Neural cell (in vitro differentiated cells): ENCODE measurements around the gene PEAK1. TPM values are rescaled to one million over a fixed set of nuclear protein-coding genes. Genes with fewer than 3 reads are reported as not detected.

Experiments
- H2AFZ ChIP-seq: fragments of 200-600, 300-800 bp; sonication (generic), shearing (Covaris generic); 2 replicates; pipeline ENCODE4 v1.6.0; 2014; ENCODE audit warnings: low read depth, mild to moderate bottlenecking, antibody characterized with exemption, low read length, moderate library complexity
- H3F3A ChIP-seq: fragments of 200-600 bp; shearing (Covaris generic); 2 replicates; pipeline ENCODE4 v1.6.1; 2016; ENCODE audit warnings: mild to moderate bottlenecking, moderate library complexity, mixed read lengths, antibody characterized with exemption, low read length; ENCODE audit not compliant: insufficient read depth, poor library complexity, severe bottlenecking
- H3K27ac ChIP-seq: fragments of 200-600, 300-800 bp; sonication (generic), shearing (Covaris generic); 2 replicates; pipeline ENCODE4 v1.5.1; 2014; ENCODE audit warnings: mild to moderate bottlenecking, low read length, moderate library complexity
- H3K27me3 ChIP-seq: fragments of 300-800, 200-600 bp; sonication (generic), shearing (Covaris generic); 2 replicates; pipeline ENCODE4 v1.6.0; 2014; ENCODE audit warnings: mild to moderate bottlenecking, low read depth, low read length, moderate library complexity; ENCODE audit not compliant: insufficient read depth
- H3K36me3 ChIP-seq: fragments of 300-800, 200-600 bp; sonication (generic), shearing (Covaris generic); 2 replicates; pipeline ENCODE4 v1.5.1; 2014; ENCODE audit warnings: mild to moderate bottlenecking, antibody characterized with exemption, low read length, moderate library complexity; ENCODE audit not compliant: insufficient read depth
- H3K4me2 ChIP-seq: fragments of 300-800, 200-600 bp; sonication (generic), shearing (Covaris generic); 2 replicates; pipeline ENCODE4 v1.6.0; 2014; ENCODE audit warnings: mild to moderate bottlenecking, low read length
- H3K4me3 ChIP-seq: fragments of 300-800, 200-600 bp; sonication (generic), shearing (Covaris generic); 2 replicates; pipeline ENCODE4 v1.5.1; 2014; ENCODE audit warnings: mild to moderate bottlenecking, low read length, moderate library complexity
- H3K79me2 ChIP-seq: fragments of 200-600 bp; shearing (Covaris generic); replicated peaks from 2 replicates; pipeline ENCODE4 v1.6.0; 2014; ENCODE audit warnings: mild to moderate bottlenecking, low read length, moderate library complexity; ENCODE audit not compliant: insufficient read depth
- H3K9ac ChIP-seq: fragments of 300-800, 200-600 bp; sonication (generic), shearing (Covaris generic); 2 replicates; pipeline ENCODE4 v1.6.1; 2016; ENCODE audit warnings: mild to moderate bottlenecking, low read length, mixed read lengths
- H3K9me2 ChIP-seq: fragments of 200-600 bp; shearing (Covaris generic); 2 replicates; pipeline ENCODE4 v1.6.1; 2016; ENCODE audit warnings: mild to moderate bottlenecking, low read length, mixed read lengths; ENCODE audit not compliant: insufficient read depth
- H3K9me3 ChIP-seq: fragments of 200-600, 300-800 bp; sonication (generic), shearing (Covaris generic); 2 replicates; pipeline ENCODE4 v1.6.1; 2016; ENCODE audit warnings: mild to moderate bottlenecking, mixed run types, low read length, moderate library complexity, mixed read lengths
- H4K20me1 ChIP-seq: fragments of 200-600 bp; shearing (Covaris generic); 2 replicates; pipeline ENCODE4 v1.6.1; 2016; ENCODE audit warnings: mild to moderate bottlenecking, mixed run types; ENCODE audit not compliant: insufficient read depth
- EP300 ChIP-seq: fragments of 450-650 bp; conservative IDR thresholded peaks from 2 replicates; pipeline ENCODE4 v1.6.1; 2014; ENCODE audit warnings: antibody characterized with exemption, mild to moderate bottlenecking, moderate library complexity; ENCODE audit not compliant: poor library complexity, severe bottlenecking
- EZH2 ChIP-seq: fragments of 200-600, 300-800 bp; shearing (Covaris generic), sonication (generic); IDR thresholded peaks from 2 replicates; pipeline ENCODE4 v1.6.1; 2014; ENCODE audit warnings: antibody characterized with exemption, low read length, borderline replicate concordance, mild to moderate bottlenecking; ENCODE audit not compliant: insufficient read depth, poor library complexity, severe bottlenecking
- MXI1 ChIP-seq: fragments of 450-650 bp; conservative IDR thresholded peaks from 2 replicates; pipeline ENCODE4 v1.6.1; 2014; ENCODE audit warnings: antibody characterized with exemption, mild to moderate bottlenecking; ENCODE audit not compliant: poor library complexity, severe bottlenecking
- POLR2AphosphoS5 ChIP-seq: IDR thresholded peaks from 2 replicates; pipeline ENCODE4 v1.6.1; 2012
- RAD21 ChIP-seq: fragments of 450-650 bp; conservative IDR thresholded peaks from 2 replicates; pipeline ENCODE4 v1.6.1; 2014; ENCODE audit warnings: antibody characterized with exemption, mild to moderate bottlenecking, moderate library complexity
- SMC3 ChIP-seq: fragments of 450-650 bp; conservative IDR thresholded peaks from 2 replicates; pipeline ENCODE4 v1.6.1; 2014; ENCODE audit warnings: antibody characterized with exemption, mild to moderate bottlenecking, moderate library complexity; ENCODE audit not compliant: poor library complexity
- TAF1 ChIP-seq: IDR thresholded peaks from 2 replicates; pipeline ENCODE4 v1.6.1; 2012; ENCODE audit warnings: low read depth
- polyA plus RNA-seq: library from polyadenylated mRNA; depleted of rRNA; stranded (reverse); fragments of >200 nt; gene quantifications from 2 replicates; pipeline ENCODE4 v1.2.3, GENCODE V29; 2014
- TF ChIP-seq, protein P1 (sequence below): IDR thresholded peaks from 2 replicates; pipeline ENCODE4 v1.6.1; 2012; ENCODE audit warnings: borderline replicate concordance
- TF ChIP-seq, protein P2 (sequence below): fragments of 450-650 bp; IDR thresholded peaks from 2 replicates; pipeline ENCODE4 v1.5.1; 2014; ENCODE audit warnings: antibody characterized with exemption, mild to moderate bottlenecking, moderate library complexity; ENCODE audit not compliant: poor library complexity, severe bottlenecking

Gene PEAK1
- polyA plus RNA-seq, 1 donor from 2014 or later = 5.8 TPM

DNA sequence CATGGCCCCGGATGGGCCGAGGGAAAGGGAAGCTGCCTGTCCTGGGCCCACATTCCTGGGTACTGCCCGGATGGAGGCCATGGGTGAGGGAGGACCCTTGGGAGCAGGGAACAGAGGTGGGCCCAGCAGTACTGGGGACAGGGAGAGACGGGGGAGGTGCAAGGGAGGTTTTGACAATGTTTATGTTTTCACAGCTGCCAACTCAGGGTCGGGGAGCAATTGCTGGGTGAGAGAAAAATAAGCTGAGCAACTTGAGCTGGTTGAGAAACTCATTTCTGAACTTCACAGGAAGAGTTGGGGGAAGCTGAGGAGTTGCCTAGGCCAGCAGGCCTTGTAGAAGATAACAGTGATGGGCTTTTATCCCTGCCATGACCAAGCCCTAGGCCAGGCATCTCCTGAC lies 337.9 kb downstream of the PEAK1 start:
- no peak overlapping the region for H3K9ac ChIP-seq
- H3K79me2 ChIP-seq = no peaks in the 10 kb centered on the region
- no peaks in the 10 kb centered on the region for H3K9me3 ChIP-seq
- no peaks in the 10 kb centered on the region for H3K27me3 ChIP-seq
- no peak overlapping the region for H3K27ac ChIP-seq
- no peaks in the 10 kb centered on the region for H3F3A ChIP-seq
- H3K9me2 ChIP-seq = no peaks in the 10 kb centered on the region
- no peak overlapping the region for H3K4me2 ChIP-seq
- H3K36me3 ChIP-seq = no peaks in the 10 kb centered on the region
- H2AFZ ChIP-seq = no peak overlapping the region
- no peak overlapping the region for H3K4me3 ChIP-seq
- no peaks in the 10 kb centered on the region for H4K20me1 ChIP-seq
- TF ChIP-seq EZH2 = no peak

DNA sequence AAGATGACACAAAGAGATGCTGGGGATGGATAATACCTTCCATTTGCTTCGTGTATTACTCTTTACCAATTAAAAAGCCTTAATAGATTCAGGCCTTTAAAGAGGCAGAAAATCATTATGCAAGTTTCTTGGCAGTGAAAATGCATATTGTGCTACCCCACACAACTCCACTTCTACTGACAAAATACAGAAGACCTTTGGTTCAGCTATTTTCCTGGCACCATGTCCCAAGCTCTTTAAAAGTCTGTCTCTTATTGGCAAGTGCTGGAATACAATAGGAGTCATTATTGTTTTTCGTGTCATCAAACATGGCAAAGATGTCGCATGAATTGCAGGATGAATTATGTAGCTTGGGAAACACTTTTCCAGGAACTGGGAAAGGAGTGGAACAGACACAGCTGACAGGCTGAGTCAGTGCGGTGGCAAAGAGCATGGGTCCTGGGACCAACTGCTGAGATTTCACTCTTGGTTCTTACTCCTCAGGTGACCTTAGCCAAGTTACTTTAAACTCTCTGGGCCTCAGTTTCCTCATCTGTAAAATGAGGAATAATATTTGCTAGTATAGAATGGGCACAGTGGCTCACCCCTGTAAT lies 343.5 kb downstream of the PEAK1 start:
- Histone ChIP-seq H3K79me2 (no peaks in the 10 kb centered on the region), H3K27me3 (no peaks in the 10 kb centered on the region), H3K9ac (no peak overlapping the region), H3K9me3 (no peaks in the 10 kb centered on the region), H3K27ac (no peak overlapping the region), H3K4me2 (no peak overlapping the region), H4K20me1 (no peaks in the 10 kb centered on the region), H3K36me3 (no peaks in the 10 kb centered on the region), H3F3A (no peaks in the 10 kb centered on the region), H3K4me3 (no peak overlapping the region), H3K9me2 (no peaks in the 10 kb centered on the region), H2AFZ (no peak overlapping the region)
- TF ChIP-seq EZH2 = no peak
- no peak for TF ChIP-seq SMC3
- TF ChIP-seq, protein P1, sequence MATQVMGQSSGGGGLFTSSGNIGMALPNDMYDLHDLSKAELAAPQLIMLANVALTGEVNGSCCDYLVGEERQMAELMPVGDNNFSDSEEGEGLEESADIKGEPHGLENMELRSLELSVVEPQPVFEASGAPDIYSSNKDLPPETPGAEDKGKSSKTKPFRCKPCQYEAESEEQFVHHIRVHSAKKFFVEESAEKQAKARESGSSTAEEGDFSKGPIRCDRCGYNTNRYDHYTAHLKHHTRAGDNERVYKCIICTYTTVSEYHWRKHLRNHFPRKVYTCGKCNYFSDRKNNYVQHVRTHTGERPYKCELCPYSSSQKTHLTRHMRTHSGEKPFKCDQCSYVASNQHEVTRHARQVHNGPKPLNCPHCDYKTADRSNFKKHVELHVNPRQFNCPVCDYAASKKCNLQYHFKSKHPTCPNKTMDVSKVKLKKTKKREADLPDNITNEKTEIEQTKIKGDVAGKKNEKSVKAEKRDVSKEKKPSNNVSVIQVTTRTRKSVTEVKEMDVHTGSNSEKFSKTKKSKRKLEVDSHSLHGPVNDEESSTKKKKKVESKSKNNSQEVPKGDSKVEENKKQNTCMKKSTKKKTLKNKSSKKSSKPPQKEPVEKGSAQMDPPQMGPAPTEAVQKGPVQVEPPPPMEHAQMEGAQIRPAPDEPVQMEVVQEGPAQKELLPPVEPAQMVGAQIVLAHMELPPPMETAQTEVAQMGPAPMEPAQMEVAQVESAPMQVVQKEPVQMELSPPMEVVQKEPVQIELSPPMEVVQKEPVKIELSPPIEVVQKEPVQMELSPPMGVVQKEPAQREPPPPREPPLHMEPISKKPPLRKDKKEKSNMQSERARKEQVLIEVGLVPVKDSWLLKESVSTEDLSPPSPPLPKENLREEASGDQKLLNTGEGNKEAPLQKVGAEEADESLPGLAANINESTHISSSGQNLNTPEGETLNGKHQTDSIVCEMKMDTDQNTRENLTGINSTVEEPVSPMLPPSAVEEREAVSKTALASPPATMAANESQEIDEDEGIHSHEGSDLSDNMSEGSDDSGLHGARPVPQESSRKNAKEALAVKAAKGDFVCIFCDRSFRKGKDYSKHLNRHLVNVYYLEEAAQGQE = peak; percentile 35
- no peak for TF ChIP-seq EP300

DNA sequence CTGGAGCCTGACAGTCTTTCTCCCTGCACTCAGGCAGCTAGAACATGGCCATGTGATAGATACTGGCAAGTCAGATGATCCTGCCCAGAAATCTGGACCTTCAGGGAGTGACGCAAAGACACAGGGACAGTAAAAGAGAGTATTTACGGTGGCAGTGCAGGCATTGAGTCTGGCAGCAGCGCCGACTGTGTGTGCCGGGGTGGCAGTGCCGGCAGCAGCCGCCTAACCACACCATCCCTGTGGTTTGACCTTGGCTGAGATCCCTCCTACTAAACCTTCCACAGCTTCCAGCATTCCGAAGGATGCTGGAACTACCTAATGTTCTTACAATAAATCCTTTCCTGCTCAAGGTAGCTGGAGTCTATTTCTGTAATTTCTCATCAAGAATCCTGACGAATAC lies 344.4 kb downstream of the PEAK1 start:
- no peak overlapping the region for H3K4me3 ChIP-seq
- no peaks in the 10 kb centered on the region for H3F3A ChIP-seq
- H3K27ac ChIP-seq = no peak overlapping the region
- H3K36me3 ChIP-seq = no peaks in the 10 kb centered on the region
- H3K4me2 ChIP-seq = no peak overlapping the region
- no peaks in the 10 kb centered on the region for H3K9me3 ChIP-seq
- H3K27me3 ChIP-seq = no peaks in the 10 kb centered on the region
- H3K9me2 ChIP-seq = no peaks in the 10 kb centered on the region
- no peak overlapping the region for H3K9ac ChIP-seq
- TF ChIP-seq, protein P2, sequence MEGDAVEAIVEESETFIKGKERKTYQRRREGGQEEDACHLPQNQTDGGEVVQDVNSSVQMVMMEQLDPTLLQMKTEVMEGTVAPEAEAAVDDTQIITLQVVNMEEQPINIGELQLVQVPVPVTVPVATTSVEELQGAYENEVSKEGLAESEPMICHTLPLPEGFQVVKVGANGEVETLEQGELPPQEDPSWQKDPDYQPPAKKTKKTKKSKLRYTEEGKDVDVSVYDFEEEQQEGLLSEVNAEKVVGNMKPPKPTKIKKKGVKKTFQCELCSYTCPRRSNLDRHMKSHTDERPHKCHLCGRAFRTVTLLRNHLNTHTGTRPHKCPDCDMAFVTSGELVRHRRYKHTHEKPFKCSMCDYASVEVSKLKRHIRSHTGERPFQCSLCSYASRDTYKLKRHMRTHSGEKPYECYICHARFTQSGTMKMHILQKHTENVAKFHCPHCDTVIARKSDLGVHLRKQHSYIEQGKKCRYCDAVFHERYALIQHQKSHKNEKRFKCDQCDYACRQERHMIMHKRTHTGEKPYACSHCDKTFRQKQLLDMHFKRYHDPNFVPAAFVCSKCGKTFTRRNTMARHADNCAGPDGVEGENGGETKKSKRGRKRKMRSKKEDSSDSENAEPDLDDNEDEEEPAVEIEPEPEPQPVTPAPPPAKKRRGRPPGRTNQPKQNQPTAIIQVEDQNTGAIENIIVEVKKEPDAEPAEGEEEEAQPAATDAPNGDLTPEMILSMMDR = no peak
- TF ChIP-seq RAD21 (no peak), EP300 (no peak), TAF1 (no peak), POLR2AphosphoS5 (no peak), MXI1 (no peak), SMC3 (no peak), EZH2 (no peak)
- TF ChIP-seq, protein P1 = no peak
- no peaks in the 10 kb centered on the region for H3K79me2 ChIP-seq
- no peak overlapping the region for H2AFZ ChIP-seq
- no peaks in the 10 kb centered on the region for H4K20me1 ChIP-seq
